ENCODE results near the gene SNED1.
A peak's percentile ranks its signal among the peaks of the same experiment; 100 is the strongest.

- TF ChIP-seq CTCF (conservative IDR thresholded peaks at IDR 0.05; ENCODE audit: low read depth in 2 of 2), result no peak
- TF ChIP-seq POLR2AphosphoS5 (IDR thresholded peaks at IDR 0.05; ENCODE audit: low read depth), result 0 out of 2 replicates have a peak, but pooled peaks have one; percentile 18
- TF ChIP-seq STAT1 (IDR thresholded peaks at IDR 0.05; ENCODE audit: unreplicated experiment), result no peak
- no peak for TF ChIP-seq EZH2 (IDR thresholded peaks at IDR 0.05; ENCODE audit: low read depth, unreplicated experiment)
- TF ChIP-seq EZH2phosphoT487 (IDR thresholded peaks at IDR 0.05; ENCODE audit: unreplicated experiment), result no peak
- no peak for TF ChIP-seq REST (IDR thresholded peaks at IDR 0.05; ENCODE audit: unreplicated experiment)
- TF ChIP-seq JUNB (IDR thresholded peaks at IDR 0.05; ENCODE audit: unreplicated experiment), result no peak
- no peak for TF ChIP-seq ZNF462 (CRISPR knock-in tag; IDR thresholded peaks at IDR 0.05)
These were observed 84.6 kb downstream of the SNED1 start for GRCh38 chr2:241083091-241083415.

All from GM23338 (cell line).